HepG2 (cell line): ENCODE measurements around the gene DDHD1. TPM values are rescaled to one million over a fixed set of nuclear protein-coding genes. Genes with fewer than 3 reads are reported as not detected.
A peak's percentile ranks its signal among the peaks of the same experiment; 100 is the strongest.

ENCODE experiments used
- ATAC-seq: fragments of 200-7000 bp; cut with Tn5 transposase; 3 replicates; pipeline ENCODE4 v1.9.1; 2020; ENCODE audit warnings: mild to moderate bottlenecking, moderate library complexity
- BruUV-seq: library from RNA; stranded (reverse); fragments of 400-500 nt; replicated peaks from 2 replicates; lab custom pipeline; 2021; lab: Mats Ljungman, UMichigan
- CTCF ChIA-PET: fragments of 300-600 bp; formaldehyde crosslinking; extraction: SDS; loops from one replicate; lab custom pipeline; 2021; ENCODE audit warnings: low total read pairs, inconsistent platforms, low intra/inter-chr PET ratio; lab: Yijun Ruan, JAX
- POLR2A ChIA-PET: fragments of 350-600 bp; sonication (Branson Sonifier 250); formaldehyde crosslinking; loops from one replicate; lab custom pipeline; 2020; ENCODE audit warnings: antibody characterized with exemption, inconsistent platforms; lab: Yijun Ruan, JAX
- DNase-seq: peaks from one replicate; pipeline ENCODE4 v3.0.0-alpha.2; 2015; ENCODE audit warnings: low spot score
- FAIRE-seq: peaks from 3 replicates; lab custom pipeline; 2011; peaks lifted over from hg19 to GRCh38; lab: Jason Lieb, UNC
- H2AFZ ChIP-seq: one replicate; pipeline ENCODE4 v1.6.1; 2011; ENCODE audit warnings: low read length, inconsistent platforms
- H3K27ac ChIP-seq: fragments of 300-600 bp; 3 replicates; pipeline ENCODE4 v1.8.0; 2011; ENCODE audit warnings: mixed run types, mild to moderate bottlenecking, mixed read lengths, low read length, inconsistent platforms; ENCODE audit not compliant: insufficient read depth; ENCODE audit errors: extremely low read length
- H3K27me3 ChIP-seq, 2 experiments: fragments of 200-600 bp in 1 of 2; 2 replicates in 1 of 2; 3 replicates in 1 of 2; pipeline versions ENCODE4 v1.6.0 to v1.8.0; 2011; ENCODE audit warnings: low read length in 2 of 2, mild to moderate bottlenecking in 2 of 2, moderate library complexity in 2 of 2, inconsistent platforms in 1 of 2; ENCODE audit not compliant: insufficient read depth in 2 of 2, control insufficient read depth in 1 of 2
- H3K36me3 ChIP-seq, 2 experiments: fragments of 200-600 bp in 1 of 2; replicated peaks in 1 of 2; 2 replicates in 1 of 2; 3 replicates in 1 of 2; pipeline versions ENCODE4 v1.5.1 to v1.8.0; 2011; ENCODE audit warnings: low read length in 2 of 2, inconsistent platforms in 1 of 2; ENCODE audit not compliant: insufficient read depth in 2 of 2, control insufficient read depth in 1 of 2
- H3K4me1 ChIP-seq: 2 replicates; pipeline ENCODE4 v1.5.1; 2012; ENCODE audit warnings: low read length, inconsistent platforms; ENCODE audit not compliant: insufficient read depth
- H3K4me2 ChIP-seq: 2 replicates; pipeline ENCODE4 v1.6.0; 2011; ENCODE audit warnings: low read depth, low read length, inconsistent platforms
- H3K4me3 ChIP-seq, 3 experiments: fragments of 200-600 bp in 1 of 3; sonication (generic), shearing (Covaris generic) in 1 of 3; replicated peaks in 1 of 3; 2 replicates each; pipeline ENCODE4 v1.5.1; 2011 to 2016; ENCODE audit warnings: low read length in 3 of 3, inconsistent platforms in 2 of 3, low read depth in 2 of 3, mild to moderate bottlenecking in 2 of 3, control low read depth in 1 of 3, mixed read lengths in 1 of 3; ENCODE audit not compliant: insufficient read depth in 1 of 3
- H3K79me2 ChIP-seq: one replicate; pipeline ENCODE4 v1.6.1; 2011; ENCODE audit warnings: low read length, inconsistent platforms; ENCODE audit not compliant: insufficient read depth
- H3K9ac ChIP-seq: 2 replicates; pipeline ENCODE4 v1.6.0; 2011; ENCODE audit warnings: mild to moderate bottlenecking, low read depth, low read length, inconsistent platforms; ENCODE audit not compliant: insufficient read depth
- H3K9me3 ChIP-seq: 2 replicates; pipeline ENCODE4 v1.5.1; 2012; ENCODE audit warnings: mild to moderate bottlenecking, low read length
- H4K20me1 ChIP-seq: 2 replicates; pipeline ENCODE4 v1.6.0; 2011; ENCODE audit warnings: inconsistent platforms, mild to moderate bottlenecking, low read length, moderate library complexity; ENCODE audit not compliant: insufficient read depth
- ARID5B ChIP-seq: IDR thresholded peaks from 2 replicates; pipeline ENCODE4 v1.4.0; 2020; ENCODE audit warnings: mild to moderate bottlenecking, missing genetic modification reagents
- CEBPB ChIP-seq: IDR thresholded peaks from 2 replicates; pipeline ENCODE4 v1.6.1; 2011; ENCODE audit warnings: low read depth, low read length, improper control_type of control experiment, borderline replicate concordance
- HCFC1 ChIP-seq: fragments of 150-350 bp; IDR thresholded peaks from 2 replicates; pipeline ENCODE4 v1.6.1; 2014; ENCODE audit warnings: low read depth, low read length
- PTBP1 ChIP-seq: fragments of 200-400 bp; formaldehyde crosslinking; IDR thresholded peaks from 2 replicates; pipeline ENCODE4 v1.6.1; 2018; ENCODE audit warnings: low read length, low read depth; ENCODE audit not compliant: poor library complexity, severe bottlenecking
- WGBS: methylation state at CpG from one replicate; pipeline ENCODE4 v1.1.6; 2017; ENCODE audit warnings: low lambda C conversion rate; 5-methylcytosine and 5-hydroxymethylcytosine counted together
- in situ Hi-C: cut with HindIII; loops from 2 replicates; pipeline ENCODE4 v1.10.0; 2017; ENCODE audit warnings: low pct_unique_long_range_greater_than_20kb; ENCODE audit not compliant: extremely low pct_ligation_motif_present
- intact Hi-C: fragments of 100-400 bp; cut with micrococcal nuclease; formaldehyde crosslinking; loops from one replicate; pipeline ENCODE4 v1.10.0; 2022; ENCODE audit not compliant: unreplicated experiment
- polyA plus RNA-seq, 8 experiments: library from polyadenylated mRNA; depleted of rRNA in 3 of 8; stranded (reverse) in 7 of 8; unstranded in 1 of 8; fragments of >200 nt; fragmentation: Illumina TruSeq in 4 of 8; extraction: Trizol in 4 of 8; gene quantifications; 2 replicates each; pipeline versions ENCODE4 v1.2.1 to v1.2.3, GENCODE V29; 2011 to 2016; ENCODE audit warnings: low read depth in 4 of 8, missing spikeins in 1 of 8, mixed read lengths in 1 of 8; ENCODE audit not compliant: insufficient read depth in 1 of 8
- total RNA-seq, 5 experiments: library from RNA; depleted of rRNA; stranded (reverse); fragments of >200 nt; fragmentation: Illumina TruSeq; extraction: Trizol; gene quantifications; 2 replicates each; pipeline ENCODE4 v1.2.3, GENCODE V29; 2016; ENCODE audit warnings: low read depth in 1 of 5

Gene DDHD1
- total and polyA plus RNA-seq, 2 of the 13 experiments (the other 11 are each of a cell fraction or from before 2014, with no cell fraction given), result 4.6 to 8.3 TPM

- DNase-seq (peak; percentile 30), FAIRE-seq (peak; percentile 8), ATAC-seq (peak; percentile 21; the same call in 1 of the 3 replicates)
- H3K9ac ChIP-seq, result no peak overlapping the region
- H3K9me3 ChIP-seq, result no peaks in the 10 kb centered on the region
- H3K27me3 ChIP-seq, result peaks cover 0 to 20% of the 10 kb centered on the region in 2 experiments; a peak in 2 of 5 replicates
- no peak overlapping the region for H3K4me2 ChIP-seq
- no peaks in the 10 kb centered on the region for H3K79me2 ChIP-seq
- no peak overlapping the region for H3K4me3 ChIP-seq
- intact Hi-C loops, result no loop called here
- ChIA-PET POLR2A (no interaction called here), CTCF (no interaction called here)
- no peak for TF ChIP-seq PTBP1
- TF ChIP-seq ARID5B (CRISPR knock-in tag), result peak; percentile 42; the same call in 1 of the 2 replicates
- no peak overlapping the region for H2AFZ ChIP-seq
- no peaks in the 10 kb centered on the region for H4K20me1 ChIP-seq
- WGBS, result 14% methylated on average over 5 of the region's 6 CpGs
- BruUV-seq, result no TSS peak
- peaks cover 40% of the 10 kb centered on the region for H3K4me1 ChIP-seq
- no peak overlapping the region for H3K27ac ChIP-seq
- H3K36me3 ChIP-seq, result no peaks in the 10 kb centered on the region
- in situ Hi-C loops, result no loop called here
Observed at GRCh38 chr14:52998376-52999015, 154.6 kb downstream of the DDHD1 start.

- DNase-seq, result no peak
- Histone ChIP-seq H3K9ac (no peak overlapping the region), H3K36me3 (no peaks in the 10 kb centered on the region), H2AFZ (no peak overlapping the region), H3K9me3 (no peaks in the 10 kb centered on the region), H4K20me1 (no peaks in the 10 kb centered on the region), H3K27me3 (peaks cover 0 to 20% of the 10 kb centered on the region in 2 experiments; a peak in 2 of 5 replicates), H3K4me1 (peaks cover 27% of the 10 kb centered on the region), H3K27ac (no peak overlapping the region), H3K4me2 (no peak overlapping the region), H3K79me2 (no peaks in the 10 kb centered on the region), H3K4me3 (no peak overlapping the region)
- in situ Hi-C loops (no loop called here), intact Hi-C loops (no loop called here)
- BruUV-seq, result no TSS peak
- 0% methylated on average over 2 of the region's 2 CpGs for WGBS
- no peak for ATAC-seq
- FAIRE-seq, result no peak
- CTCF ChIA-PET, result no interaction called here
- POLR2A ChIA-PET, result no interaction called here
- TF ChIP-seq HCFC1, result no peak
- TF ChIP-seq CEBPB, result peak; percentile 58; the same call in 1 of the 2 replicates
Observed at GRCh38 chr14:52996493-52996892, 156.6 kb downstream of the DDHD1 start.
